ENCODE measurements around the gene GALNT2.

Gene GALNT2

DNA sequence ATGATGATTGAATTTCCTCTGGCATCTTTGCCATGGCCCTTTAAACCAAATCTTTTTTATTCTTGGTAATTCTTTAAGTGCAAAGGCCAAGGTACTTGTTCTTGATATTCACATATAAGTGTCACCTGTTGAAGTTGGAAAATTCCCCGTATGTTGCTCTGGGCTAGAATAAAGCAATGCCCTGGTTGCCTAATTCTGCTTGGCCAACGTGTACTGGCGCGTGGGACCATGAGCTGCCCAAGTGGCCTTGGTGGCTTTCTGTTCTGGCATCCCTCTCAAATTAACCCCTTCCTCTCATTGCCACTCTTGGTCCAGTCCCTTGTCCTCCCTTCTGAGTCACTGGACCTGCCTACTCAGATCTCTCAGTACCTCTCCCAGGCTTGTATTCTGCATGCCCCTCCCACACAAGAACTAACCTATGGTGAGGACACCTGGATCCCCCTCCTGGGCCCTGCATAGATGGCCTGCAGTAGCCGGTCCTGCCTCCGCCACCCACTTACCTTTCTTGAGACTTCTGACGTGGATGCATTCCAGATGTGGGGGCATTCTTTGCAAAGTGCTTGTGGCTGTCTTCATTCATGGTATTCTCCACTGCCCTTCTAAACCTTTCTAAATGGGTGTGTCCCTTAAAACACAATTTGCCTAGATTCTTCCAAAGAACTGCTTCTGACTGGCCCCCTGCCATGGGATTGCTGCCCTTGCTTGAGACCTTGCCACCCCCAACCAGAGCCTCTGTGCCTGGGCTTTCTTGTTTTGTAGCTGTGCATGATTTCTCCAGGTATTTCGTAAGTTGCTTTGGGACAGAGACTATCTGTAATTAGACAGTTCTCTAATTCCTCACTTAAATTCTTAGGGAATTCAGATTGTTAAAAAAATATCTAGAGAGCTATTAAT is 152.4 kb downstream of the GALNT2 start:
- TF ChIP-seq CTCF (IDR thresholded peaks at IDR 0.05; ENCODE audit: low read depth, low read length) = no peak
- H3K27me3 ChIP-seq (ENCODE audit: insufficient read depth, low read depth, severe bottlenecking) = no peaks in the 10 kb centered on the region

GRCh38 chr1:230220478-230220877 is 153.4 kb downstream of the GALNT2 start:
- no peaks in the 10 kb centered on the region for H3K9me3 ChIP-seq (ENCODE audit: severe bottlenecking)
- H3K36me3 ChIP-seq = no peaks in the 10 kb centered on the region
- H3K27me3 ChIP-seq (ENCODE audit: insufficient read depth, low read depth, severe bottlenecking) = no peaks in the 10 kb centered on the region
- no peak overlapping the region for H3K4me3 ChIP-seq (ENCODE audit: low read depth, low read length)
- DNase-seq = no peak
- TF ChIP-seq CTCF (IDR thresholded peaks at IDR 0.05; ENCODE audit: low read depth, low read length) = no peak
- no peak overlapping the region for H3K27ac ChIP-seq

More for the DNA sequence above, 152.4 kb downstream of the GALNT2 start:
- Histone ChIP-seq H3K4me3 (ENCODE audit: low read depth, low read length) (no peak overlapping the region), H3K9me3 (ENCODE audit: severe bottlenecking) (no peaks in the 10 kb centered on the region), H3K36me3 (no peaks in the 10 kb centered on the region), H3K27ac (no peak overlapping the region)
- no peak for DNase-seq

- no peak for DNase-seq
- Histone ChIP-seq H3K27ac (no peak overlapping the region), H3K4me3 (ENCODE audit: low read depth, low read length) (no peak overlapping the region), H3K9me3 (ENCODE audit: severe bottlenecking) (no peaks in the 10 kb centered on the region), H3K36me3 (no peaks in the 10 kb centered on the region), H3K27me3 (ENCODE audit: insufficient read depth, low read depth, severe bottlenecking) (no peaks in the 10 kb centered on the region)
- no peak for TF ChIP-seq CTCF (IDR thresholded peaks at IDR 0.05; ENCODE audit: low read depth, low read length)
Observed at GRCh38 chr1:230220907-230221306, 153.9 kb downstream of the GALNT2 start.

GRCh38 chr1:230222678-230223077 is 155.6 kb downstream of the GALNT2 start:
- no peaks in the 10 kb centered on the region for H3K9me3 ChIP-seq (ENCODE audit: severe bottlenecking)
- TF ChIP-seq CTCF (IDR thresholded peaks at IDR 0.05; ENCODE audit: low read depth, low read length) = no peak
- DNase-seq = no peak
- no peak overlapping the region for H3K27ac ChIP-seq
- no peaks in the 10 kb centered on the region for H3K27me3 ChIP-seq (ENCODE audit: insufficient read depth, low read depth, severe bottlenecking)
- no peak overlapping the region for H3K4me3 ChIP-seq (ENCODE audit: low read depth, low read length)
- no peaks in the 10 kb centered on the region for H3K36me3 ChIP-seq

- no peak for DNase-seq
- no peak overlapping the region for H3K27ac ChIP-seq
- no peak for TF ChIP-seq CTCF (IDR thresholded peaks at IDR 0.05; ENCODE audit: low read depth, low read length)
- no peaks in the 10 kb centered on the region for H3K9me3 ChIP-seq (ENCODE audit: severe bottlenecking)
- no peak overlapping the region for H3K4me3 ChIP-seq (ENCODE audit: low read depth, low read length)
- H3K27me3 ChIP-seq (ENCODE audit: insufficient read depth, low read depth, severe bottlenecking) = no peaks in the 10 kb centered on the region
- H3K36me3 ChIP-seq = no peaks in the 10 kb centered on the region
Observed at GRCh38 chr1:230224101-230224960, 157.3 kb downstream of the GALNT2 start.
